Osteocyte (in vitro differentiated cells): ENCODE results near the gene HEXIM2. TPM values are rescaled to one million over a fixed set of nuclear protein-coding genes. Genes with fewer than 3 reads are reported as not detected.

Experiments
- DNase-seq: peaks from one replicate; pipeline ENCODE4 v3.0.0; 2021; ENCODE audit warnings: mixed read lengths; ENCODE audit not compliant: unreplicated experiment; ENCODE audit errors: extremely low spot score
- H3K27ac Mint-ChIP-seq: one replicate; pipeline ENCODE4 v1.8.0; 2021; ENCODE audit warnings: mild to moderate bottlenecking, mixed read lengths; ENCODE audit not compliant: unreplicated experiment
- H3K27me3 Mint-ChIP-seq: one replicate; pipeline ENCODE4 v1.8.0; 2021; ENCODE audit warnings: mixed read lengths; ENCODE audit not compliant: unreplicated experiment
- H3K36me3 Mint-ChIP-seq: one replicate; pipeline ENCODE4 v1.8.0; 2021; ENCODE audit warnings: mixed read lengths; ENCODE audit not compliant: unreplicated experiment
- H3K4me1 Mint-ChIP-seq: one replicate; pipeline ENCODE4 v1.8.0; 2021; ENCODE audit warnings: mixed read lengths; ENCODE audit not compliant: unreplicated experiment
- H3K4me3 Mint-ChIP-seq: one replicate; pipeline ENCODE4 v1.8.0; 2021; ENCODE audit warnings: mild to moderate bottlenecking, moderate library complexity, mixed read lengths; ENCODE audit not compliant: unreplicated experiment
- H3K9me3 Mint-ChIP-seq: one replicate; pipeline ENCODE4 v1.8.0; 2021; ENCODE audit warnings: mixed read lengths; ENCODE audit not compliant: unreplicated experiment
- CTCF ChIP-seq: fragments of 200-600 bp; sonication (generic); IDR thresholded peaks from 2 replicates; pipeline ENCODE4 v1.5.0; 2021; ENCODE audit warnings: antibody characterized with exemption, mild to moderate bottlenecking, moderate library complexity
- total RNA-seq: library from RNA; stranded (reverse); gene quantifications from 2 replicates; pipeline ENCODE4 v1.2.1, GENCODE V29; 2021

Gene HEXIM2
- total RNA-seq, 1 donor from 2014 or later, result 6.4 TPM

DNA sequence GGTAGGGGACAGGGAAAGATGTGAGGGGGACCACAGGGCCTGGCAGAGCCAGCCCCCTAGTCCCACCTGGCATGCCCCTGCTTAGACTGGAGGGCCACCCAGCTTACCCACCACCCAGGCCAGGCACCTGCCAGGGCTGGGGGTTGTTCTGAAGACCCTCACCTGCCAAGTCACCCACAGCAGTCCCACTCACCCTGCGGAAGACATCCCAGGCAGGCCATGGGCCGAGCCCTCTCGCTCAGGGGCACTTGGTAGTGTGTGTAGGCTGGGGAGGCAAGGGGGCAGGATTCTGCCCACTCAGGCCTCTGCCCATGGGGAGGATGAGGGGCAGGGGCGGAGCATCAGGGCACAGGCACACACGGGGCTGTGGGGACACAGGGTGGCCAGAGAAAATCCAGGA is 33.3 kb upstream of the HEXIM2 start:
- Mint-ChIP-seq H3K27ac (peak overlapping the region; percentile 95), H3K4me3 (no peak overlapping the region)
- DNase-seq, result no peak

GRCh38 chr17:45128989-45129388 is 32.7 kb upstream of the HEXIM2 start:
- Mint-ChIP-seq H3K27ac (peak overlapping the region; percentile 95), H3K4me3 (no peak overlapping the region), H3K4me1 (peaks cover 64% of the 10 kb centered on the region), H3K36me3 (no peaks in the 10 kb centered on the region), H3K27me3 (no peaks in the 10 kb centered on the region), H3K9me3 (no peaks in the 10 kb centered on the region)
- TF ChIP-seq CTCF, result no peak
- DNase-seq, result no peak

More for the DNA sequence above, 33.3 kb upstream of the HEXIM2 start:
- no peaks in the 10 kb centered on the region for H3K9me3 Mint-ChIP-seq
- peaks cover 65% of the 10 kb centered on the region for H3K4me1 Mint-ChIP-seq
- no peak for TF ChIP-seq CTCF
- H3K36me3 Mint-ChIP-seq, result no peaks in the 10 kb centered on the region
- no peaks in the 10 kb centered on the region for H3K27me3 Mint-ChIP-seq

GRCh38 chr17:45129426-45129939 is 32.2 kb upstream of the HEXIM2 start:
- H3K4me1 Mint-ChIP-seq, result peaks cover 59% of the 10 kb centered on the region
- DNase-seq, result no peak
- H3K27me3 Mint-ChIP-seq, result no peaks in the 10 kb centered on the region
- no peaks in the 10 kb centered on the region for H3K9me3 Mint-ChIP-seq
- H3K4me3 Mint-ChIP-seq, result no peak overlapping the region
- H3K36me3 Mint-ChIP-seq, result no peaks in the 10 kb centered on the region
- TF ChIP-seq CTCF, result no peak
- peak overlapping the region; percentile 95 for H3K27ac Mint-ChIP-seq

DNA sequence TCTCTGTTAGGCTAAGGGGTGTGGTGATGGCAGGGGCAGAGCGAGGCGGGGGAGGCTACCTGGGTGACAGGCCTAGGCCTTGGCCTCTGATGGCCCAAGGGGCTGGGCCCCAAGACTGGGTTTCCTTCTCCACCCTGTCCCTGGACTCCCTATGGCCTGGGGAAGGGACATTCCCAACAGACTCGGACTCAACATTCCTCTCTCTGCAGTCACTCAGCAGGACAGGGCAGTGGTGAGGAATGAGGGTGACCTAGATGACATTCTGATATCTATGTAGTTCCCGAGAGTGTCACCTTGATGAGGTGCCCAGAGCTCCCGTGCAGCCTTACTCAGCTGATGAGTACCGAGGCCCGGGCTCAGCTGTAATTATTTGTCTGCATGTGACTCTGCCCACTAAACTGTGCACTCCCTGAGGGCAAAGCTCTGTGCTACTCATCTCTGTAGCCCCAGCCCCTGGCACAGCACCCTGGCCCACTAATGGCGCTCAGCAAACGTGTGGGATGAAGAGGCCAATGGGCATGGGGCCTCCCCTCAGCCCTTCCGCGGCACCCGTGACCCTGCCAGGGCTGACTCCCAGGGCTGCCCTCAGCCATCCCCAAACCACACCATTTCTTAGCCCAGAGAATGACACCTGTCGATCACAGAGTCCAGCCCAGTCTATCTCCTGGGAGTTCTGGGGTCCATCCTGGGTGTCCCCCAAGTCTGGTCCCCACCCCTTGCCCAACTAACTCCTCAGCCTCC is 31.6 kb upstream of the HEXIM2 start:
- peaks cover 57% of the 10 kb centered on the region for H3K4me1 Mint-ChIP-seq
- no peaks in the 10 kb centered on the region for H3K9me3 Mint-ChIP-seq
- H3K36me3 Mint-ChIP-seq, result no peaks in the 10 kb centered on the region
- peak overlapping the region; percentile 95 for H3K27ac Mint-ChIP-seq
- no peak for TF ChIP-seq CTCF
- no peaks in the 10 kb centered on the region for H3K27me3 Mint-ChIP-seq
- peak overlapping the region; percentile 77 for H3K4me3 Mint-ChIP-seq
- no peak for DNase-seq
